ENCODE data around the gene PIGL. TPM values are rescaled to one million over a fixed set of nuclear protein-coding genes. Genes with fewer than 3 reads are reported as not detected.

PIGL gene
- total RNA-seq, 1 donor from 2014 or later, result 7.5 TPM

DNA sequence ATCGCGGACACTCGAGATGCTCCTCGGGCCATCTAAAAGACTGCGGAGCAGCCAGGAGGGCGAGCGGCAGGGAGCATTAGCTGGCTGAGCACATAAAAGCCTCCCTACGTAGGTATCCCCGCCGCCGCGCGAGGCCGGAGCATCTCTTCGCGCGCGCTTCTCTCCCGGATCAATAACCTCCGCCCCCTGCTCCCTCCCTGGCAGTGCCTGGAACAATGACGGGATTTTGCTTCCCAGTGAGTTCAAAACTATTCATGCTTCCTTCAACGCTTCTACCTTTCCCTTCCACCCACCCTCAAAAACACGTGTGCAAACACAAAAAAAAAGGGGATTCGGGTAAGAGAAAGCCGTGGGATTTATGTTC is 135.3 kb downstream of the PIGL start:
- peak; percentile 17 to 38 for DNase-seq (ENCODE audit: low read depth in 2 of 2)

DNA sequence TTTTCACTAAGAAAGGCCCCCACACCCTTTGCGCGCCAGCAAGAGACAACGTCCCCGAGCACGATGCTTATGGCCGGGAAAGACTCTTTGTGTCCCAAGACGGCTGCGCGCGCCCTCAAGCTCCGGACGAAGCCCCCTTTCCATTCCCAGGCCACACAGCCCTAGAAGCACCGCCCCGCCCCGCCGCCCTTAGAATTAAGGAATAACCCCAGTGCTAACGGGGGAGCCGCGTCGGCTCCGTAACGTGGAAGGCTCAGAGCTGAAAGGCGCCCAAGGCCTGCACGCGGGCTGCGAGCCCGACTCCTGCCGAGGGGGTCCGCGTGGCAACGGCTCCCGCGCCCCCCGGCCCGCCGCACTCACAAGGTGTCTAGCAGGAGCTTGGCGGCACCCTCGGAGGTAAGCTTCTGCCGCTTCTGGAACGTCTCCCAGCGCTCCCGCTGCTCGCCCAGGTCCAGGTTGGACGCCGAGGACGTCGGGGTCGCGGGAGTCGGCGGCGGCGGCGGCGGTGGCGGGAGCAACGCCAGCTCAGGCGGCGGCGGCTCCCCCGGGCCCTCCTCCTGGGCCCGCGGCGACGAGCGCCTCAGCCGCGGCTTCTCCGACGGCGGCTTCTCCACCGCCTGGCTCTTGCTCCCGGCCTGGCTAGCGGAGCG is 135.8 kb downstream of the PIGL start:
- peak; percentile 15 to 16 for DNase-seq (ENCODE audit: low read depth in 2 of 2)

DNA sequence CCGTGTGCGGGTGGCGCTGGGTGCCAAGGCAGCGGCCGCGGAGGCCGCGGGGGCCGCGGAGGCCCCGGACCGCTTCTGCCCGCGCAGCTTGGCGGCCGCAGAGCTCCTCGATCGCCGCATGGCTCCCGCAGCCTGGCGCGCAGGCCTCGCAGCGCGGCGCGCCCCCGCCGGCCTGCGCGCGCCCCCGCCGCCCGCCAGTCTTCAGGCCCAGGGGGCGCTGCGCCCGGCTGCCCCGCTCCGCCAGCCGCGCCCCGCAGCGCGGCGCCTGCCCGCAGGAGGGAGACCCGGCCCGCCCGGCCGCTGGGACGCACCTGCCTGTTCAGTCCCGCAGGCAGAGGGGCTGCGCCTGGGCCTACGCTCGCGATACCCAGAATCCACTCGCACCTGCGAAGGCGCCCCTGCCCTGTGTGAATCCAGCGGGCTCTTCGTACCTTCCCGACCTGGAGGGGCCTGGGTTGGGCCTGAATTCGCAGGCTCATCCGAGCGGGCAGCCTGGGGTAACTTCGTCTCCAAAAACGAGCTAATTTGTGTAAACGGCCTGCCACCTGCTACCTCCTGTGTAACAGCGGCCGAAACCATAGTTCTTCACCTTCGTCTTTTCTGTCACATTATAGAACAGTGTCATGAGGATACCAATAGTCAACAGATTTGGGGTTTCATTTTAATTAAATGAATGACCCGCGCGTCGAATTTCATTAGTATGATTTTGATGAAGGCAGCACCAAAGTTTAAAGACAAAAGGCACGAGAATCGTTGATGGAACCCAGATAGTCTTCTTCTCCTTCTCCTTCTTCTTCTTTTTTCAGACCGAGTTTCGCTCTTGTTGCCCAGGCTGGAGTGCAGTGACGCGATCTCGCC is 136.5 kb downstream of the PIGL start, which contains the start of gene CENPV:
CENPV (minus strand) TSS at position 153 of the 858 bp plus-strand sequence; CDS start at position 120, 33 bp downstream.
- peak; percentile 42 to 66 for DNase-seq (ENCODE audit: low read depth in 2 of 2)

DNA sequence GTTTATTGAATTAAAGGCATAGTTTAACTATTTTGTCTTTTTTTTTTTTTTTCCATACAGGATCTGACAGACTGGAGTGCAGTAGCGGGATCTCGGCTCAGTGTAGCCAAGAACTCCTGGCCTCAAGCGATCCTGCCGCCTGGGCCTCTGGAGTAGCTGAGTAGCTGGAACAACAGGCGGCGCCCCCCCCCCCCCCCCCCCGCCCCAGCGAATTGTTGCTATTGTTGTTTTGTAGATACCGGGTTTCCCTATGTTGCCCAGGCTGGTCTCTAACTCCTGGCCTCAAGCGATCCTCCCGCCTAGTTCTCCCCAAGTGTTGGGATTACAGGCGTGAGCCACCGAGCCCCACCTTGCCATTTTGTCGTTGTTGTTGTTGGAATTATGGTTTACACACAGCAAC is 137.6 kb downstream of the PIGL start:
- DNase-seq (ENCODE audit: low read depth in 2 of 2), result no peak

DNA sequence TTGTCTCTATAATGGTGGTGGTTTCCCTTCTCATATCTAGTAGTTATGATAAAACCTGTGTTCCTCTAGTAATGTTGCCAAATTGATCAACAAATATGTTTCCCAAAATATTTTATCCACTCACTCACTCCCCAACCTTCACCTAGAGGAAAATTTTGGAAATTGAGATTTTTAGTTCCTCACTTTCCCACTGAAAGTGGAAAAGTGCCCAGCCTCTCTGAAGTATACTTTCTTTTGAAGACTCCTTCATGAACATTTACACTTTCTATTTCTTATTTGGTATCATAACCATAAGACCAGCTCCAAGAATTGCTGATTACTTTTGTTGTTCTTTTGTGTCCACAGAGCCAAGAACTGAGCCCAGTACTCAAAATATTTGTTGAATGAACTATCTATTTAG is 141.4 kb downstream of the PIGL start:
- no peak for DNase-seq (ENCODE audit: low read depth in 2 of 2)

GRCh38 chr17:16361874-16362273 is 144.9 kb downstream of the PIGL start:
- no peak for DNase-seq (ENCODE audit: low read depth in 2 of 2)

DNA sequence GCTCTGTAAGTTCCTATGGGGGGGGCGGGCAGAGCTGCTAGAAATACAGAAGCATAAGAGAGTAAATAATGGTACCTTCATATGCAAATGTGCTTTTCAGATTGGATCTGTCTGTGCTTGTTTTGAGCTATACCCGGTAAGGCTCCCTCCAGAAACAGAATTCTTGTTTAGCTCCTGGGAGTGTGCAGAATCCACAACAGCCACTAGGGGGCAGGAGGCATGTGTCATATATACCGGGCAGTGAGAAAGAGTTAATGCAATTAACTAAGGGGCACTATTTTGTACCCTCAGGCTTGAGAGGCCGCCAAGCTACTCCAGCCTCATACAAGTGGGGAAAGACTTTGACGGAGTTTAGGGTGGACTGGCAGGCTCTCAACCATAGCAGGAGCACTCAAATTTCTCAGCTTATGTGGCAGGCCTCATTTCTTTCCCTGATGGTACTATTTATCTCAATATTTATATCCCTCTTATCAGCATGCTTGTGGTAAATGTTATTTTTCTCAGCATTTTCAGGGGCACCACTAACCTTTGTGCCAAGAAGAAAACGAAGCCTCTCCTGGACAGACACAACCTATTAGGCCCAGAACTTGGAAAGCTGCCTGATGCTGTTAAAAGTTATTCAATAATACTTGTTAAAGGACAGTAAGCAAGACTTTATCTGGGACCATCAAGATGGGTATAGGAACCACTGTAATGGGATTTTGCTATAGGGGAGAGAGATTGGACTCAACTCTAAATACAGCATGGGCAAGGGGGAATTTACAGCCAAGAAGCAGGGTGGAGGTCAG is 146.9 kb downstream of the PIGL start:
- peak; percentile 75 to 81 for DNase-seq (ENCODE audit: low read depth in 2 of 2)

DNA sequence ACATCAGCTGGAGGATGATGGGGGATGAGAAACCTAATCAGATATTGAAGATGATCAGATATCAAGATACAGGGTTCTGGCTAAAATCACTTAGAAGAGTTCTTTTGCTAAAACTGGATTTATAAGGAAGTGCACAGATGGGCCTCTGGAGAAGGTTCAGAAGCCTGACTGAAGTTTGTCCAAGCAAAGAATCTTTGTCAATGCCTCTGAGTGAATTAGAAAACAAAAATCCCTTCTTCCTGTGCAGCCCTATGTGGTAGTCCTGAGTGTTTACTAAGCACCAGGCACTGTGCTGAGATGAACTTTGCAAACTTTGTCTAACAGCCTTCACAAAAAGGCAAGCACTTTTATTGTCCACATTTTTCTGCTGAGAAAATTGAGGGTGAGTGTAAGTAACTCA is 147.6 kb downstream of the PIGL start:
- no peak for DNase-seq (ENCODE audit: low read depth in 2 of 2)

- peak; percentile 20 to 93 for DNase-seq (ENCODE audit: low read depth in 2 of 2)
Observed at GRCh38 chr17:16371742-16372141, 154.7 kb downstream of the PIGL start.

GRCh38 chr17:16374146-16374938 is 157.3 kb downstream of the PIGL start:
- DNase-seq (ENCODE audit: low read depth in 2 of 2), result peak in 1 of 2 donors; percentile 69

Other genes starting within 250 kb of the PIGL start
- gene ZSWIM7, start 217.5 kb upstream of the PIGL start, total RNA-seq, result 14.2 and 15.3 TPM in 2 replicates
- 35.1 and 36.2 TPM in 2 replicates for gene TTC19, start 217.4 kb upstream of the PIGL start, total RNA-seq
- gene NCOR1, start 1.7 kb upstream of the PIGL start, total RNA-seq, result 57.3 and 85.1 TPM in 2 replicates
- gene CENPV, start 136.3 kb downstream of the PIGL start, total RNA-seq, result 2.8 and 13.1 TPM in 2 replicates
- 2,180 and 2,800 TPM in 2 replicates for gene UBB, start 163.9 kb downstream of the PIGL start, total RNA-seq
- gene TRPV2, start 198.4 kb downstream of the PIGL start, total RNA-seq, result 23.2 and 29.4 TPM in 2 replicates